HCT116 (cell line): ENCODE data around the gene ST3GAL3. TPM values are rescaled to one million over a fixed set of nuclear protein-coding genes. Genes with fewer than 3 reads are reported as not detected.

Experiments used
- ATAC-seq: fragments of 200-7000 bp; cut with Tn5 transposase; 2 replicates; pipeline ENCODE4 v1.9.1; 2020; ENCODE audit warnings: mild to moderate bottlenecking, moderate library complexity
- BruUV-seq: library from RNA; stranded (reverse); fragments of 400-500 nt; replicated peaks from 2 replicates; lab custom pipeline; 2021; lab: Mats Ljungman, UMichigan
- CTCF ChIA-PET: fragments of 300-600 bp; sonication (Branson Sonifier 250); formaldehyde crosslinking; loops from one replicate; lab custom pipeline; 2021; ENCODE audit warnings: antibody characterized with exemption; lab: Charles Lee
- POLR2A ChIA-PET: fragments of 300-600, 350-600 bp; sonication (Branson Sonifier 250); formaldehyde crosslinking; loops from one replicate; lab custom pipeline; 2021; ENCODE audit warnings: antibody characterized with exemption; lab: Charles Lee
- RAD21 ChIA-PET, 2 experiments: fragments of 300-600 bp; sonication (Branson Sonifier 250); formaldehyde crosslinking; loops; one replicate each; lab custom pipeline; 2023; ENCODE audit warnings: low total read pairs in 2 of 2; ENCODE audit not compliant: uncharacterized antibody in 2 of 2, unreplicated experiment in 2 of 2, low non-redundant PET in 1 of 2; lab: Charles Lee
- DNase-seq: peaks from one replicate; pipeline ENCODE4 v3.0.0-alpha.2; 2010; ENCODE audit warnings: low read depth, low spot score
- H2AFZ ChIP-seq: fragments of 200-600 bp; shearing (Covaris generic), sonication (generic); 2 replicates; pipeline ENCODE4 v1.6.1; 2017; ENCODE audit warnings: low read depth, mixed run types, mixed read lengths, antibody characterized with exemption, low read length; ENCODE audit not compliant: poor library complexity, severe bottlenecking
- H3K27ac ChIP-seq: 2 replicates; pipeline ENCODE4 v1.5.1; 2012; ENCODE audit warnings: low read depth, low read length
- H3K27me3 ChIP-seq: fragments of 200-600 bp; sonication (generic); 2 replicates; pipeline ENCODE4 v1.6.1; 2016; ENCODE audit warnings: mixed run types, low read length, mixed read lengths; ENCODE audit not compliant: insufficient read depth
- H3K36me3 ChIP-seq, 2 experiments: fragments of 200-500 bp in 1 of 2; fragments of 200-600 bp in 1 of 2; sonication (Bioruptor generic) in 1 of 2; sonication (generic) in 1 of 2; 2 replicates each; pipeline versions ENCODE4 v1.5.1 to v1.6.1; 2014 to 2016; ENCODE audit warnings: low read length in 2 of 2, inconsistent platforms in 1 of 2, mixed read lengths in 1 of 2, mixed run types in 1 of 2; ENCODE audit not compliant: insufficient read depth in 2 of 2, control insufficient read depth in 1 of 2
- H3K4me1 ChIP-seq, 2 experiments: fragments of 200-600 bp in 1 of 2; sonication (generic) in 1 of 2; 2 replicates each; pipeline versions ENCODE4 v1.5.1 to v1.6.1; 2012 to 2017; ENCODE audit warnings: low read length in 2 of 2, inconsistent platforms in 1 of 2, mild to moderate bottlenecking in 1 of 2, mixed read lengths in 1 of 2, mixed run types in 1 of 2, moderate library complexity in 1 of 2; ENCODE audit not compliant: insufficient read depth in 2 of 2, control insufficient read depth in 1 of 2
- H3K4me2 ChIP-seq: fragments of 200-600 bp; sonication (generic); 2 replicates; pipeline ENCODE4 v1.6.1; 2017; ENCODE audit warnings: mixed run types, low read length, mixed read lengths
- H3K4me3 ChIP-seq, 2 experiments: fragments of 200-600 bp in 1 of 2; sonication (generic) in 1 of 2; replicated peaks in 1 of 2; 2 replicates each; pipeline ENCODE4 v1.5.1; 2011 to 2016; ENCODE audit warnings: low read length in 2 of 2, control low read depth in 1 of 2, low read depth in 1 of 2, mild to moderate bottlenecking in 1 of 2, mixed read lengths in 1 of 2, mixed run types in 1 of 2
- H3K79me2 ChIP-seq: fragments of 200-600 bp; sonication (generic); 2 replicates; pipeline ENCODE4 v1.6.1; 2017; ENCODE audit warnings: mild to moderate bottlenecking, mixed run types, low read length, moderate library complexity, mixed read lengths; ENCODE audit not compliant: insufficient read depth
- H3K9ac ChIP-seq: fragments of 200-600 bp; sonication (generic); 2 replicates; pipeline ENCODE4 v1.6.1; 2016; ENCODE audit warnings: low read length, mixed read lengths
- H3K9me2 ChIP-seq: fragments of 200-600 bp; sonication (generic), shearing (Covaris generic); 2 replicates; pipeline ENCODE4 v1.6.1; 2017; ENCODE audit warnings: mixed run types, mild to moderate bottlenecking, moderate library complexity; ENCODE audit not compliant: insufficient read depth
- H3K9me3 ChIP-seq, 2 experiments: fragments of 200-500 bp in 1 of 2; fragments of 200-600 bp in 1 of 2; sonication (Bioruptor generic) in 1 of 2; sonication (generic) in 1 of 2; 2 replicates each; pipeline ENCODE4 v1.6.1; 2014 to 2017; ENCODE audit warnings: low read length in 2 of 2, mixed read lengths in 2 of 2, inconsistent platforms in 1 of 2, low read depth in 1 of 2, mild to moderate bottlenecking in 1 of 2, mixed run types in 1 of 2, moderate library complexity in 1 of 2; ENCODE audit not compliant: control insufficient read depth in 1 of 2, insufficient read depth in 1 of 2
- H4K20me1 ChIP-seq: fragments of 200-600 bp; sonication (generic), shearing (Covaris generic); 2 replicates; pipeline ENCODE4 v1.6.1; 2017; ENCODE audit warnings: mixed run types, mild to moderate bottlenecking, moderate library complexity; ENCODE audit not compliant: insufficient read depth
- ATF3 ChIP-seq: IDR thresholded peaks from 2 replicates; pipeline ENCODE4 v1.6.1; 2012
- CTCF ChIP-seq, 3 experiments: fragments of 200-600 bp in 1 of 3; sonication (generic) in 1 of 3; IDR thresholded peaks in 2 of 3; conservative IDR thresholded peaks in 1 of 3; 2 replicates each; pipeline ENCODE4 v1.5.1; 2012 to 2017; ENCODE audit warnings: low read depth in 2 of 3, low read length in 2 of 3, antibody characterized with exemption in 1 of 3, borderline replicate concordance in 1 of 3, control low read depth in 1 of 3, mild to moderate bottlenecking in 1 of 3, mixed read lengths in 1 of 3, mixed run types in 1 of 3, moderate library complexity in 1 of 3; ENCODE audit not compliant: insufficient read depth in 1 of 3
- EZH2 ChIP-seq: fragments of 200-600 bp; sonication (generic); IDR thresholded peaks from 2 replicates; pipeline ENCODE4 v1.6.1; 2017; ENCODE audit warnings: antibody characterized with exemption, mixed run types
- FOSL1 ChIP-seq: IDR thresholded peaks from 2 replicates; pipeline ENCODE4 v1.6.1; 2012; ENCODE audit warnings: low read depth
- MAX ChIP-seq: IDR thresholded peaks from 2 replicates; pipeline ENCODE4 v1.6.1; 2012
- POLR2AphosphoS5 ChIP-seq: IDR thresholded peaks from 2 replicates; pipeline ENCODE4 v1.6.1; 2011; ENCODE audit warnings: mild to moderate bottlenecking, low read depth, low read length, moderate library complexity
- RAD21 ChIP-seq: IDR thresholded peaks from 2 replicates; pipeline ENCODE4 v1.6.1; 2012; ENCODE audit warnings: low read depth, mild to moderate bottlenecking
- SRF ChIP-seq: IDR thresholded peaks from 2 replicates; pipeline ENCODE4 v1.6.1; 2012; ENCODE audit warnings: low read depth
- TCF7L2 ChIP-seq: IDR thresholded peaks from 2 replicates; pipeline ENCODE4 v1.7.0; 2011; ENCODE audit warnings: borderline replicate concordance, inconsistent platforms; ENCODE audit not compliant: insufficient read depth, insufficient read length; ENCODE audit errors: extremely low read depth
- ZBTB33 ChIP-seq: IDR thresholded peaks from 2 replicates; pipeline ENCODE4 v1.6.1; 2011; ENCODE audit warnings: mild to moderate bottlenecking, low read length, moderate library complexity; ENCODE audit not compliant: insufficient replicate concordance; ENCODE audit errors: extremely low read depth
- ZNF274 ChIP-seq: fragments of 200-500 bp; sonication (Bioruptor generic); IDR thresholded peaks from 2 replicates; pipeline ENCODE4 v1.6.1; 2014; ENCODE audit warnings: mild to moderate bottlenecking, low read depth, low read length, inconsistent platforms
- intact Hi-C: fragments of 100-400 bp; cut with micrococcal nuclease; formaldehyde crosslinking; loops from 2 replicates; pipeline ENCODE4 v1.10.0; 2022
- total RNA-seq: library from RNA; stranded (reverse); gene quantifications from one replicate; pipeline ENCODE4 v1.2.1, GENCODE V29; 2021; ENCODE audit not compliant: unreplicated experiment

ST3GAL3 gene
- total RNA-seq, 1 experiment from 2014 or later: 7.2 TPM

- no peak overlapping the region for H3K9ac ChIP-seq
- DNase-seq (no peak), ATAC-seq (no peak)
- H3K4me2 ChIP-seq: no peak overlapping the region
- H3K79me2 ChIP-seq: no peaks in the 10 kb centered on the region
- ChIA-PET CTCF (no interaction called here), RAD21 (no interaction called here), POLR2A (no interaction called here)
- H3K27ac ChIP-seq: no peak overlapping the region
- TF ChIP-seq ZBTB33 (no peak), ATF3 (no peak), EZH2 (no peak)
- no peaks in the 10 kb centered on the region for H3K27me3 ChIP-seq
- H2AFZ ChIP-seq: no peak overlapping the region
- H3K9me3 ChIP-seq: no peaks in the 10 kb centered on the region
- BruUV-seq: no TSS peak
- 0 out of 2 replicates have a peak, but pooled peaks cover under 1% of the 10 kb centered on the region for H3K9me2 ChIP-seq
- no peaks in the 10 kb centered on the region for H3K36me3 ChIP-seq
- peaks cover 3 to 11% of the 10 kb centered on the region in 2 experiments; a peak in 2 of 4 replicates for H3K4me1 ChIP-seq
- H3K4me3 ChIP-seq: no peak overlapping the region
- no peaks in the 10 kb centered on the region for H4K20me1 ChIP-seq
- intact Hi-C loops: no loop called here
These were observed 164.9 kb downstream of the ST3GAL3 start for GRCh38 chr1:43872280-43872679.

GRCh38 chr1:43873851-43874250, 166.5 kb downstream of the ST3GAL3 start:
- ChIA-PET RAD21 (no interaction called here), CTCF (no interaction called here), POLR2A (no interaction called here)
- Histone ChIP-seq H3K9ac (no peak overlapping the region), H3K4me1 (peaks cover 0 to 6% of the 10 kb centered on the region in 2 experiments; a peak in 1 of 4 replicates), H3K36me3 (no peaks in the 10 kb centered on the region), H3K4me3 (no peak overlapping the region), H3K27me3 (no peaks in the 10 kb centered on the region), H3K27ac (no peak overlapping the region), H3K79me2 (no peaks in the 10 kb centered on the region), H2AFZ (no peak overlapping the region), H3K4me2 (no peak overlapping the region), H3K9me3 (no peaks in the 10 kb centered on the region), H3K9me2 (no peaks in the 10 kb centered on the region), H4K20me1 (no peaks in the 10 kb centered on the region)
- TF ChIP-seq CTCF (IDR thresholded peaks at IDR 0.05 in 2 of 3, conservative IDR thresholded peaks at IDR 0.05 in 1 of 3; ENCODE audit: borderline replicate concordance in 1 of 3, insufficient read depth in 1 of 3, low read depth in 2 of 3, low read length in 2 of 3): no peak
- no peak for TF ChIP-seq EZH2
- no peak for TF ChIP-seq SRF
- no peak for TF ChIP-seq FOSL1
- no peak for TF ChIP-seq ZNF274
- TF ChIP-seq POLR2AphosphoS5: no peak
- TF ChIP-seq TCF7L2: no peak
- TF ChIP-seq RAD21: no peak
- no peak for TF ChIP-seq MAX
- DNase-seq (no peak), ATAC-seq (no peak)
- BruUV-seq: no TSS peak
- intact Hi-C loops: no loop called here
